ENCODE data around the gene DCP1A.
"Not testable (repeated sequence)": the region's sequence is repeated elsewhere in the genome, so short reads cannot be mapped to it uniquely, and the experiment has no call there.

DCP1A gene

GRCh38 chr3:53264718-53265117 is 82.6 kb downstream of the DCP1A start:
- DNase-seq, result no peak

- no peak for DNase-seq
Measured at GRCh38 chr3:53263907-53264306, 83.4 kb downstream of the DCP1A start.

GRCh38 chr3:53261712-53262111 is 85.6 kb downstream of the DCP1A start:
- no peak for DNase-seq

- DNase-seq, result no peak
Measured at GRCh38 chr3:53260286-53260785, 87.0 kb downstream of the DCP1A start.

GRCh38 chr3:53259427-53260259 is 87.7 kb downstream of the DCP1A start:
- DNase-seq, result no peak

GRCh38 chr3:53258600-53259426 is 88.5 kb downstream of the DCP1A start:
- no peak for DNase-seq

GRCh38 chr3:53257465-53257864 is 89.9 kb downstream of the DCP1A start:
- no peak for DNase-seq

- DNase-seq, result no peak
Measured at GRCh38 chr3:53256704-53257055, 90.7 kb downstream of the DCP1A start.

- peak; percentile 86 for DNase-seq
Measured at GRCh38 chr3:53255775-53256703, 91.3 kb downstream of the DCP1A start, which contains the start of gene TKT. TKT (minus strand) TSS chr3:53256022; CDS start chr3:53255942, 80 bp downstream.

GRCh38 chr3:53255423-53255774 is 91.9 kb downstream of the DCP1A start:
- DNase-seq, result no peak

GRCh38 chr3:53254509-53255422 is 92.6 kb downstream of the DCP1A start:
- DNase-seq, result peak; percentile 28

- DNase-seq, result no peak
Measured at GRCh38 chr3:53253707-53254508, 93.4 kb downstream of the DCP1A start.

GRCh38 chr3:53252947-53253322 is 94.4 kb downstream of the DCP1A start:
- DNase-seq, result not testable (repeated sequence)

GRCh38 chr3:53252096-53252946 is 95.0 kb downstream of the DCP1A start:
- DNase-seq, result no peak

- no peak for DNase-seq
Measured at GRCh38 chr3:53250881-53251605, 96.3 kb downstream of the DCP1A start.

- DNase-seq, result no peak
Measured at GRCh38 chr3:53250453-53250852, 96.9 kb downstream of the DCP1A start.

- no peak for DNase-seq
Measured at GRCh38 chr3:53248161-53248560, 99.2 kb downstream of the DCP1A start.

GRCh38 chr3:53247619-53248018 is 99.7 kb downstream of the DCP1A start:
- no peak for DNase-seq

GRCh38 chr3:53244271-53244670 is 103.1 kb downstream of the DCP1A start:
- no peak for DNase-seq
